HepG2 (cell line): ENCODE measurements around the gene ATP2C2. TPM values are rescaled to one million over a fixed set of nuclear protein-coding genes. Genes with fewer than 3 reads are reported as not detected.

Experiments
- AGO2 ChIP-seq: fragments of 200-400 bp; formaldehyde crosslinking; optimal IDR thresholded peaks from 2 replicates; pipeline ENCODE3; 2017; ENCODE audit warnings: mild to moderate bottlenecking, low read depth, low read length, moderate library complexity
- ASH2L ChIP-seq: fragments of 300-600, 200-600 bp; sonication (generic); IDR thresholded peaks from 2 replicates; pipeline ENCODE4 v1.7.0; 2017; ENCODE audit warnings: low read depth, mild to moderate bottlenecking, moderate library complexity, mixed read lengths, low read length; ENCODE audit not compliant: insufficient read length
- ELF3 ChIP-seq: IDR thresholded peaks from 2 replicates; pipeline ENCODE4 v1.6.1; 2016; ENCODE audit warnings: missing genetic modification reagents, missing compliant biosample characterization
- ETV6 ChIP-seq: sonication (generic); formaldehyde crosslinking; conservative IDR thresholded peaks from 2 replicates; pipeline ENCODE4 v1.4.0; 2020; ENCODE audit warnings: missing genetic modification reagents
- GABPB1 ChIP-seq: IDR thresholded peaks from 2 replicates; pipeline ENCODE4 v1.6.1; 2016; ENCODE audit warnings: mild to moderate bottlenecking, missing genetic modification reagents, moderate library complexity, missing compliant biosample characterization
- JUND ChIP-seq: sonication (generic); formaldehyde crosslinking; IDR thresholded peaks from 2 replicates; pipeline ENCODE4 v1.8.0; 2022; ENCODE audit warnings: mild to moderate bottlenecking, missing genetic modification reagents
- KLF15 ChIP-seq: sonication (generic); formaldehyde crosslinking; IDR thresholded peaks from 2 replicates; pipeline ENCODE4 v1.8.1; 2023; ENCODE audit warnings: borderline replicate concordance, mild to moderate bottlenecking, inconsistent platforms, missing genetic modification reagents, mixed read lengths
- KMT2B ChIP-seq: IDR thresholded peaks from 2 replicates; pipeline ENCODE4 v1.6.1; 2016; ENCODE audit warnings: missing genetic modification reagents, missing compliant biosample characterization
- MED13 ChIP-seq: sonication (generic); formaldehyde crosslinking; IDR thresholded peaks from 2 replicates; pipeline ENCODE4 v1.5.0; 2020; ENCODE audit warnings: missing genetic modification reagents
- MTF2 ChIP-seq: sonication (generic); formaldehyde crosslinking; IDR thresholded peaks from 2 replicates; pipeline ENCODE4 v1.5.0; 2020; ENCODE audit warnings: missing genetic modification reagents, borderline replicate concordance
- MXD1 ChIP-seq: sonication (generic); formaldehyde crosslinking; IDR thresholded peaks from 2 replicates; pipeline ENCODE4 v1.4.0; 2020; ENCODE audit warnings: mild to moderate bottlenecking, missing genetic modification reagents
- NFKBIZ ChIP-seq: IDR thresholded peaks from 2 replicates; pipeline ENCODE4 v1.6.1; 2018; ENCODE audit warnings: missing genetic modification reagents, missing compliant biosample characterization
- RARA ChIP-seq: IDR thresholded peaks from 2 replicates; pipeline ENCODE4 v1.6.1; 2016; ENCODE audit warnings: missing genetic modification reagents, missing compliant biosample characterization
- SATB2 ChIP-seq: sonication (generic); formaldehyde crosslinking; IDR thresholded peaks from 2 replicates; pipeline ENCODE4 v1.5.0; 2020; ENCODE audit warnings: missing genetic modification reagents
- SIX1 ChIP-seq: sonication (generic); formaldehyde crosslinking; IDR thresholded peaks from 2 replicates; pipeline ENCODE4 v1.4.0; 2020; ENCODE audit warnings: missing genetic modification reagents, borderline replicate concordance
- ZBTB38 ChIP-seq: sonication (generic); formaldehyde crosslinking; IDR thresholded peaks from 2 replicates; pipeline ENCODE4 v1.5.1; 2020; ENCODE audit warnings: mild to moderate bottlenecking, missing genetic modification reagents
- ZNF225 ChIP-seq: sonication (generic); formaldehyde crosslinking; IDR thresholded peaks from 2 replicates; pipeline ENCODE4 v1.4.0; 2020; ENCODE audit warnings: mild to moderate bottlenecking, missing genetic modification reagents
- ZNF530 ChIP-seq: sonication (generic); formaldehyde crosslinking; IDR thresholded peaks from 2 replicates; pipeline ENCODE4 v1.5.0; 2020; ENCODE audit warnings: low read depth, mild to moderate bottlenecking, missing genetic modification reagents
- ZNF747 ChIP-seq: sonication (generic); formaldehyde crosslinking; IDR thresholded peaks from 2 replicates; pipeline ENCODE4 v1.8.1; 2023; ENCODE audit warnings: missing genetic modification reagents, mild to moderate bottlenecking, borderline replicate concordance
- ZNF768 ChIP-seq: sonication (generic); formaldehyde crosslinking; IDR thresholded peaks from 2 replicates; pipeline ENCODE4 v1.4.0; 2020; ENCODE audit warnings: missing genetic modification reagents
- ZSCAN25 ChIP-seq: sonication (generic); formaldehyde crosslinking; IDR thresholded peaks from 2 replicates; pipeline ENCODE4 v1.8.0; 2022; ENCODE audit warnings: mild to moderate bottlenecking, missing genetic modification reagents
- polyA plus RNA-seq, 8 experiments: library from polyadenylated mRNA; depleted of rRNA in 3 of 8; stranded (reverse) in 7 of 8; unstranded in 1 of 8; fragments of >200 nt; fragmentation: Illumina TruSeq in 4 of 8; extraction: Trizol in 4 of 8; gene quantifications; 2 replicates each; pipeline versions ENCODE4 v1.2.1 to v1.2.3, GENCODE V29; 2011 to 2016; ENCODE audit warnings: low read depth in 4 of 8, missing spikeins in 1 of 8, mixed read lengths in 1 of 8; ENCODE audit not compliant: insufficient read depth in 1 of 8
- total RNA-seq, 5 experiments: library from RNA; depleted of rRNA; stranded (reverse); fragments of >200 nt; fragmentation: Illumina TruSeq; extraction: Trizol; gene quantifications; 2 replicates each; pipeline ENCODE4 v1.2.3, GENCODE V29; 2016; ENCODE audit warnings: low read depth in 1 of 5
- TF ChIP-seq, protein P1 (sequence below): sonication (generic); formaldehyde crosslinking; IDR thresholded peaks from 2 replicates; pipeline ENCODE4 v1.4.0; 2020; ENCODE audit warnings: missing genetic modification reagents, borderline replicate concordance
- TF ChIP-seq, protein P2 (sequence below): sonication (generic); formaldehyde crosslinking; IDR thresholded peaks from 2 replicates; pipeline ENCODE4 v1.5.1; 2020; ENCODE audit warnings: mild to moderate bottlenecking, moderate library complexity, missing genetic modification reagents

ATP2C2 gene
- total and polyA plus RNA-seq, 2 of the 13 experiments (the other 11 are each of a cell fraction or from before 2014, with no cell fraction given) = 0.07 TPM; not detected in 1

GRCh38 chr16:84443166-84443802 is 74.9 kb downstream of the ATP2C2 start (continued):
- TF ChIP-seq, protein P1, sequence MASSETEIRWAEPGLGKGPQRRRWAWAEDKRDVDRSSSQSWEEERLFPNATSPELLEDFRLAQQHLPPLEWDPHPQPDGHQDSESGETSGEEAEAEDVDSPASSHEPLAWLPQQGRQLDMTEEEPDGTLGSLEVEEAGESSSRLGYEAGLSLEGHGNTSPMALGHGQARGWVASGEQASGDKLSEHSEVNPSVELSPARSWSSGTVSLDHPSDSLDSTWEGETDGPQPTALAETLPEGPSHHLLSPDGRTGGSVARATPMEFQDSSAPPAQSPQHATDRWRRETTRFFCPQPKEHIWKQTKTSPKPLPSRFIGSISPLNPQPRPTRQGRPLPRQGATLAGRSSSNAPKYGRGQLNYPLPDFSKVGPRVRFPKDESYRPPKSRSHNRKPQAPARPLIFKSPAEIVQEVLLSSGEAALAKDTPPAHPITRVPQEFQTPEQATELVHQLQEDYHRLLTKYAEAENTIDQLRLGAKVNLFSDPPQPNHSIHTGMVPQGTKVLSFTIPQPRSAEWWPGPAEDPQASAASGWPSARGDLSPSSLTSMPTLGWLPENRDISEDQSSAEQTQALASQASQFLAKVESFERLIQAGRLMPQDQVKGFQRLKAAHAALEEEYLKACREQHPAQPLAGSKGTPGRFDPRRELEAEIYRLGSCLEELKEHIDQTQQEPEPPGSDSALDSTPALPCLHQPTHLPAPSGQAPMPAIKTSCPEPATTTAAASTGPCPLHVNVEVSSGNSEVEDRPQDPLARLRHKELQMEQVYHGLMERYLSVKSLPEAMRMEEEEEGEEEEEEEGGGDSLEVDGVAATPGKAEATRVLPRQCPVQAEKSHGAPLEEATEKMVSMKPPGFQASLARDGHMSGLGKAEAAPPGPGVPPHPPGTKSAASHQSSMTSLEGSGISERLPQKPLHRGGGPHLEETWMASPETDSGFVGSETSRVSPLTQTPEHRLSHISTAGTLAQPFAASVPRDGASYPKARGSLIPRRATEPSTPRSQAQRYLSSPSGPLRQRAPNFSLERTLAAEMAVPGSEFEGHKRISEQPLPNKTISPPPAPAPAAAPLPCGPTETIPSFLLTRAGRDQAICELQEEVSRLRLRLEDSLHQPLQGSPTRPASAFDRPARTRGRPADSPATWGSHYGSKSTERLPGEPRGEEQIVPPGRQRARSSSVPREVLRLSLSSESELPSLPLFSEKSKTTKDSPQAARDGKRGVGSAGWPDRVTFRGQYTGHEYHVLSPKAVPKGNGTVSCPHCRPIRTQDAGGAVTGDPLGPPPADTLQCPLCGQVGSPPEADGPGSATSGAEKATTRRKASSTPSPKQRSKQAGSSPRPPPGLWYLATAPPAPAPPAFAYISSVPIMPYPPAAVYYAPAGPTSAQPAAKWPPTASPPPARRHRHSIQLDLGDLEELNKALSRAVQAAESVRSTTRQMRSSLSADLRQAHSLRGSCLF (CRISPR knock-in tag) = no peak
- TF ChIP-seq NFKBIZ (CRISPR knock-in tag) (no peak), ELF3 (CRISPR knock-in tag) (peak; percentile 67), MTF2 (CRISPR knock-in tag) (0 out of 2 replicates have a peak, but pooled peaks have one; percentile 38), ASH2L (peak; percentile 59), JUND (CRISPR knock-in tag) (no peak), SATB2 (CRISPR knock-in tag) (no peak), RARA (peak; percentile 66), ZNF225 (CRISPR knock-in tag) (no peak), GABPB1 (CRISPR knock-in tag) (peak; percentile 65), ZSCAN25 (CRISPR knock-in tag) (peak; percentile 68; the same call in 1 of the 2 replicates), AGO2 (no peak), ZBTB38 (CRISPR knock-in tag) (no peak), MXD1 (no peak), ZNF747 (CRISPR knock-in tag) (peak; percentile 58; the same call in 1 of the 2 replicates), ZNF530 (CRISPR knock-in tag) (no peak), MED13 (CRISPR knock-in tag) (no peak), ETV6 (CRISPR knock-in tag) (no peak), ZNF768 (CRISPR knock-in tag) (peak; percentile 89), SIX1 (CRISPR knock-in tag) (no peak), KMT2B (CRISPR knock-in tag) (no peak), KLF15 (no peak)
- TF ChIP-seq, protein P2, sequence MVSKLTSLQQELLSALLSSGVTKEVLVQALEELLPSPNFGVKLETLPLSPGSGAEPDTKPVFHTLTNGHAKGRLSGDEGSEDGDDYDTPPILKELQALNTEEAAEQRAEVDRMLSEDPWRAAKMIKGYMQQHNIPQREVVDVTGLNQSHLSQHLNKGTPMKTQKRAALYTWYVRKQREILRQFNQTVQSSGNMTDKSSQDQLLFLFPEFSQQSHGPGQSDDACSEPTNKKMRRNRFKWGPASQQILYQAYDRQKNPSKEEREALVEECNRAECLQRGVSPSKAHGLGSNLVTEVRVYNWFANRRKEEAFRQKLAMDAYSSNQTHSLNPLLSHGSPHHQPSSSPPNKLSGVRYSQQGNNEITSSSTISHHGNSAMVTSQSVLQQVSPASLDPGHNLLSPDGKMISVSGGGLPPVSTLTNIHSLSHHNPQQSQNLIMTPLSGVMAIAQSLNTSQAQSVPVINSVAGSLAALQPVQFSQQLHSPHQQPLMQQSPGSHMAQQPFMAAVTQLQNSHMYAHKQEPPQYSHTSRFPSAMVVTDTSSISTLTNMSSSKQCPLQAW (CRISPR knock-in tag) = peak; percentile 32; the same call in 1 of the 2 replicates
